ENCODE results near the gene FBXW8.
"Not testable (repeated sequence)": the region's sequence is repeated elsewhere in the genome, so short reads cannot be mapped to it uniquely, and the experiment has no call there.

FBXW8 gene

GRCh38 chr12:117049295-117049694, 138.5 kb downstream of the FBXW8 start:
- no peak for DNase-seq (ENCODE audit: insufficient read length, low spot score)
- no peak for FAIRE-seq

- no peak for DNase-seq (ENCODE audit: insufficient read length, low spot score)
- no peak for FAIRE-seq
Measured at GRCh38 chr12:117050060-117050459, 139.3 kb downstream of the FBXW8 start.

GRCh38 chr12:117051380-117051779, 140.6 kb downstream of the FBXW8 start:
- FAIRE-seq = no peak
- DNase-seq (ENCODE audit: insufficient read length, low spot score) = no peak

- FAIRE-seq (no peak), DNase-seq (ENCODE audit: insufficient read length, low spot score) (no peak)
Measured at GRCh38 chr12:117052386-117053049, 141.8 kb downstream of the FBXW8 start.

- FAIRE-seq (no peak), DNase-seq (ENCODE audit: insufficient read length, low spot score) (no peak)
Measured at GRCh38 chr12:117053050-117053400, 142.3 kb downstream of the FBXW8 start.

GRCh38 chr12:117053597-117054201, 142.9 kb downstream of the FBXW8 start:
- FAIRE-seq (no peak), DNase-seq (ENCODE audit: insufficient read length, low spot score) (no peak)

- FAIRE-seq = no peak
- DNase-seq (ENCODE audit: insufficient read length, low spot score) = no peak
Measured at GRCh38 chr12:117054279-117054678, 143.5 kb downstream of the FBXW8 start.

GRCh38 chr12:117057626-117058025, 146.9 kb downstream of the FBXW8 start:
- FAIRE-seq; DNase-seq (ENCODE audit: insufficient read length, low spot score): not testable (repeated sequence)

GRCh38 chr12:117058442-117059072, 147.8 kb downstream of the FBXW8 start:
- DNase-seq (ENCODE audit: insufficient read length, low spot score) (no peak), FAIRE-seq (no peak)

- DNase-seq (ENCODE audit: insufficient read length, low spot score) (no peak), FAIRE-seq (no peak)
Measured at GRCh38 chr12:117059156-117059555, 148.4 kb downstream of the FBXW8 start.

- DNase-seq (ENCODE audit: insufficient read length, low spot score) (no peak), FAIRE-seq (no peak)
Measured at GRCh38 chr12:117060246-117060928, 149.6 kb downstream of the FBXW8 start.

GRCh38 chr12:117060929-117061305, 150.2 kb downstream of the FBXW8 start:
- no peak for FAIRE-seq
- DNase-seq (ENCODE audit: insufficient read length, low spot score) = no peak

GRCh38 chr12:117061555-117062079, 150.9 kb downstream of the FBXW8 start:
- FAIRE-seq (no peak), DNase-seq (ENCODE audit: insufficient read length, low spot score) (no peak)

GRCh38 chr12:117063162-117063911, 152.6 kb downstream of the FBXW8 start:
- DNase-seq (ENCODE audit: insufficient read length, low spot score) = no peak
- no peak for FAIRE-seq

- no peak for DNase-seq (ENCODE audit: insufficient read length, low spot score)
- no peak for FAIRE-seq
Measured at GRCh38 chr12:117064049-117064448, 153.3 kb downstream of the FBXW8 start.

- no peak for DNase-seq (ENCODE audit: insufficient read length, low spot score)
- FAIRE-seq = no peak
Measured at GRCh38 chr12:117064596-117064995, 153.8 kb downstream of the FBXW8 start.

- DNase-seq (ENCODE audit: insufficient read length, low spot score) (no peak), FAIRE-seq (no peak)
Measured at GRCh38 chr12:117067016-117067415, 156.3 kb downstream of the FBXW8 start.

- FAIRE-seq = no peak
- DNase-seq (ENCODE audit: insufficient read length, low spot score) = no peak
Measured at GRCh38 chr12:117067638-117068037, 156.9 kb downstream of the FBXW8 start.

GRCh38 chr12:117068492-117068891, 157.7 kb downstream of the FBXW8 start:
- FAIRE-seq = no peak
- no peak for DNase-seq (ENCODE audit: insufficient read length, low spot score)

GRCh38 chr12:117069101-117069797, 158.5 kb downstream of the FBXW8 start:
- DNase-seq (ENCODE audit: insufficient read length, low spot score) (no peak), FAIRE-seq (no peak)

All from HTR-8/SVneo (cell line).